Esophagus squamous epithelium (tissue), 5 donors: ENCODE results near the gene ARMC9. TPM values are rescaled to one million over a fixed set of nuclear protein-coding genes. Genes with fewer than 3 reads are reported as not detected.

ENCODE experiments used
- DNase-seq: peaks from one replicate; lab custom pipeline; 2025; lab: John Stamatoyannopoulos, UW
- H3K27ac ChIP-seq, 4 donors: fragments of 200-600 bp; sonication (generic); one replicate each; pipeline ENCODE4 v1.5.1; 2016 to 2019; ENCODE audit warnings: mild to moderate bottlenecking in 1 of 4
- H3K27me3 ChIP-seq, 4 donors: fragments of 200-600 bp; sonication (generic); 1 replicate in 3 of 4; 2 replicates in 1 of 4; pipeline versions ENCODE4 v1.5.1 to v1.6.0; 2017 to 2021; ENCODE audit warnings: antibody characterized with exemption in 1 of 4
- H3K36me3 ChIP-seq, 3 donors: fragments of 200-600 bp; sonication (generic); one replicate each; pipeline ENCODE4 v1.5.1; 2016 to 2019
- H3K4me1 ChIP-seq, 3 donors: fragments of 200-600 bp; sonication (generic); one replicate each; pipeline ENCODE4 v1.5.1; 2017 to 2019
- H3K4me3 ChIP-seq, 4 donors: fragments of 200-600 bp; sonication (generic); 1 replicate in 3 of 4; 2 replicates in 1 of 4; pipeline ENCODE4 v1.5.1; 2016 to 2019; ENCODE audit warnings: mild to moderate bottlenecking in 2 of 4, moderate library complexity in 1 of 4
- H3K9me3 ChIP-seq, 3 donors: fragments of 200-600 bp; sonication (generic); one replicate each; pipeline ENCODE4 v1.5.1; 2016 to 2019
- POLR2A ChIP-seq, 4 donors: fragments of 450-650 bp; IDR thresholded peaks; one replicate each; pipeline ENCODE4 v1.6.1; 2017; ENCODE audit warnings: antibody characterized with exemption in 4 of 4, mild to moderate bottlenecking in 4 of 4, moderate library complexity in 3 of 4
- WGBS, 2 donors: methylation state at CpG; one replicate each; pipeline ENCODE4 v1.1.5; 2018; 5-methylcytosine and 5-hydroxymethylcytosine counted together
- intact Hi-C: fragments of 100-400 bp; cut with DNase I; formaldehyde crosslinking; loops from one replicate; pipeline ENCODE4 v1.15.0; 2022
- total RNA-seq, 4 donors: library from RNA; depleted of rRNA; stranded (reverse); fragments of >200 nt; gene quantifications; one replicate each; pipeline ENCODE4 v1.1.0, GENCODE V29; 2016
- TF ChIP-seq, protein P1 (sequence below), 6 experiments: fragments of 450-650 bp in 4 of 6; fragments of 200-600 bp in 2 of 6; sonication (generic) in 2 of 6; IDR thresholded peaks; one replicate each; pipeline ENCODE4 v1.5.1; 2016 to 2019; ENCODE audit warnings: antibody characterized with exemption in 6 of 6, mild to moderate bottlenecking in 4 of 6, moderate library complexity in 4 of 6
- donor health status: DM: yes; HTN: yes; CAD: no.

The ARMC9 gene
- total RNA-seq, 4 donors from 2014 or later = 2.1 to 13.9 (median 3.9) TPM

GRCh38 chr2:231357931-231358330 is 159.5 kb downstream of the ARMC9 start:
- 80% methylated on average over 4 of the region's 4 CpGs; no CpG with 5 or more reads in 1 of the 2 donors for WGBS, 2 donors
- Histone ChIP-seq H3K4me3 (no peak overlapping the region), H3K9me3 (no peaks in the 10 kb centered on the region), H3K36me3 (peaks cover 0 to 8% (median 0%) of the 10 kb centered on the region in 3 donors), H3K27me3 (no peaks in the 10 kb centered on the region), H3K27ac (no peak overlapping the region), H3K4me1 (no peaks in the 10 kb centered on the region)
- DNase-seq = no peak
- intact Hi-C loops = no loop called here
- TF ChIP-seq POLR2A (IDR thresholded peaks at IDR 0.05) = no peak
- TF ChIP-seq, protein P1, sequence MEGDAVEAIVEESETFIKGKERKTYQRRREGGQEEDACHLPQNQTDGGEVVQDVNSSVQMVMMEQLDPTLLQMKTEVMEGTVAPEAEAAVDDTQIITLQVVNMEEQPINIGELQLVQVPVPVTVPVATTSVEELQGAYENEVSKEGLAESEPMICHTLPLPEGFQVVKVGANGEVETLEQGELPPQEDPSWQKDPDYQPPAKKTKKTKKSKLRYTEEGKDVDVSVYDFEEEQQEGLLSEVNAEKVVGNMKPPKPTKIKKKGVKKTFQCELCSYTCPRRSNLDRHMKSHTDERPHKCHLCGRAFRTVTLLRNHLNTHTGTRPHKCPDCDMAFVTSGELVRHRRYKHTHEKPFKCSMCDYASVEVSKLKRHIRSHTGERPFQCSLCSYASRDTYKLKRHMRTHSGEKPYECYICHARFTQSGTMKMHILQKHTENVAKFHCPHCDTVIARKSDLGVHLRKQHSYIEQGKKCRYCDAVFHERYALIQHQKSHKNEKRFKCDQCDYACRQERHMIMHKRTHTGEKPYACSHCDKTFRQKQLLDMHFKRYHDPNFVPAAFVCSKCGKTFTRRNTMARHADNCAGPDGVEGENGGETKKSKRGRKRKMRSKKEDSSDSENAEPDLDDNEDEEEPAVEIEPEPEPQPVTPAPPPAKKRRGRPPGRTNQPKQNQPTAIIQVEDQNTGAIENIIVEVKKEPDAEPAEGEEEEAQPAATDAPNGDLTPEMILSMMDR (IDR thresholded peaks at IDR 0.05) = no peak

DNA sequence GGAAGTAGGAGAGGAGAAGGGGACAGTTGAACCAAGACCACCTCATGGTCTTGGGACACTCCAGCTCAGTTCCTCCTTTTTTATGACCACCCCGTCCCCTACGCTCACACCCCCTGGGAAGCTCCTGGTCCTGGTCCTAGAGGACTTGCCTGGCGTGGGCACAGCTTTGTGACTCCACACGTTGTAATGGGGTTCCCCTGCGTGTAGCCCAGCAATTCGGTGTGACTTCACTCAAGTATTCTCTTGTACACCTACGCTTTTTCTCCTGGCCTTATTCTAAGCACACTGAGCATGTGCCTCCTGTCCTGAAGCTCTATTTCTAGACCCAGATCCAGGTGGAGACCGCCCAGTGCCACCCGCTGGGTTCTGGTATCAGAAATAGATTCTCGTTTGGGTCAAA is 161.0 kb downstream of the ARMC9 start:
- Histone ChIP-seq H3K27me3 (no peaks in the 10 kb centered on the region), H3K9me3 (no peaks in the 10 kb centered on the region), H3K27ac (no peak overlapping the region), H3K4me3 (no peak overlapping the region), H3K36me3 (peaks cover 0 to 8% (median 0%) of the 10 kb centered on the region in 3 donors), H3K4me1 (no peaks in the 10 kb centered on the region)
- no peak for DNase-seq
- TF ChIP-seq, protein P1 (IDR thresholded peaks at IDR 0.05) = no peak
- no peak for TF ChIP-seq POLR2A (IDR thresholded peaks at IDR 0.05)
- WGBS, 2 donors = 84 to 94% methylated on average over 10 of the region's 10 CpGs
- intact Hi-C loops = no loop called here

DNA sequence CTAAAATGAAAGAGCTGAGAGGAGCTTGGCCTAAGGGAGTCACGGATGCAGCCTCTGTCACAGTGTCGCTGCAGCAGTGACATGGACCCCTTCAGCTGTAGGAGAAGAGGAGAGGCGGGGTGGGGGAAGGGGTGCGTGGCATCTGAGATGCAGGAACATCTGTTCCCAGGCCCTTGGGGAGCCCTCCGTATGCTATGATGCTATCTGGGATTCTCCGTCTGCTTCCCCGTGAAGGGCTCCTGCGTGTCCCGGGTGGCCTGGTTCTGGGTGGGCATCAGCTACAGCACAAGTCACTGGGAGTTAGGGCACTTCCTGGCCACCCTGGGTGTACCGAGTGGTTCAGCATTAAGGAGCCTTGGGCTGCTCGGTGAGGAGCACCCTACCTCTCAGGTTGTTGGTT is 161.5 kb downstream of the ARMC9 start:
- intact Hi-C loops = no loop called here
- no peak overlapping the region for H3K27ac ChIP-seq
- H3K36me3 ChIP-seq = peaks cover 0 to 8% (median 0%) of the 10 kb centered on the region in 3 donors
- H3K4me3 ChIP-seq = no peak overlapping the region
- H3K4me1 ChIP-seq = peaks cover 0 to 3% (median under 1%) of the 10 kb centered on the region in 3 donors
- DNase-seq = no peak
- WGBS, 2 donors = 90 to 92% methylated on average over 9 of the region's 11 CpGs
- TF ChIP-seq, protein P1 (IDR thresholded peaks at IDR 0.05) = no peak
- no peak for TF ChIP-seq POLR2A (IDR thresholded peaks at IDR 0.05)
- H3K27me3 ChIP-seq = no peaks in the 10 kb centered on the region
- no peaks in the 10 kb centered on the region for H3K9me3 ChIP-seq

DNA sequence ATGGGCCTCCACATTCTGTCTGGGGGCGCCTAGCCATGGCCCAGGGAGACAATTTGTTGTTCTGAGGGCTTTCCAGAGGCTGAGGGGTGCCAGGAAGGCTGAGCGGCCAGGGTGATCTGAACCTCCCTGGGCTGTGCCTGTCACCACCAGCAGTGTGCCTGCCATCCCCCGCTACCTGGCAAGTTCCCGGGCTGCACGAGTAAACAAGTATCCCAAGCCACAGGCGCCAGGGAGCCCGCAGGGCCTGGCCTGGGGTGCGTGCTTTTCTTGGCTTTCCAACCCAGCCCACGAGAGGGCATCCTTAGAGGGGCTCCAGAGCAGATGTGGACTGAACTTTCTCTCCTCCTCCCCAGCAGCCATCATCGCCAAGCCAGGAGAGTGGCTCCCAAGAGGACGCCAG is 162.0 kb downstream of the ARMC9 start:
- peaks cover 0 to 7% (median 3%) of the 10 kb centered on the region in 3 donors for H3K4me1 ChIP-seq
- 83% methylated on average over 2 of the region's 11 CpGs; no CpG with 5 or more reads in 1 of the 2 donors for WGBS, 2 donors
- H3K27me3 ChIP-seq = no peaks in the 10 kb centered on the region
- H3K27ac ChIP-seq = no peak overlapping the region
- no peaks in the 10 kb centered on the region for H3K9me3 ChIP-seq
- peaks cover 0 to 8% (median 0%) of the 10 kb centered on the region in 3 donors for H3K36me3 ChIP-seq
- DNase-seq = no peak
- TF ChIP-seq, protein P1 (IDR thresholded peaks at IDR 0.05) = no peak
- TF ChIP-seq POLR2A (IDR thresholded peaks at IDR 0.05) = no peak
- intact Hi-C loops = no loop called here
- H3K4me3 ChIP-seq = no peak overlapping the region

GRCh38 chr2:231360881-231361371 is 162.5 kb downstream of the ARMC9 start:
- Histone ChIP-seq H3K9me3 (no peaks in the 10 kb centered on the region), H3K4me3 (no peak overlapping the region), H3K36me3 (peaks cover 0 to 8% (median 0%) of the 10 kb centered on the region in 3 donors), H3K27me3 (peaks cover 0 to 4% (median 0%) of the 10 kb centered on the region in 4 donors), H3K27ac (no peak overlapping the region), H3K4me1 (peaks cover 0 to 9% (median 3%) of the 10 kb centered on the region in 3 donors)
- intact Hi-C loops = no loop called here
- DNase-seq = no peak
- WGBS, 2 donors = 69 to 78% methylated on average over 3 to 4 of the region's 13 CpGs
- TF ChIP-seq POLR2A (IDR thresholded peaks at IDR 0.05) = no peak
- TF ChIP-seq, protein P1 (IDR thresholded peaks at IDR 0.05) = no peak
